ENCODE measurements around the gene NT5M. TPM values are rescaled to one million over a fixed set of nuclear protein-coding genes. Genes with fewer than 3 reads are reported as not detected.
A peak's percentile ranks its signal among the peaks of the same experiment; 100 is the strongest.

NT5M gene
- total RNA-seq, 4 donors from 2014 or later: 1.5 TPM; not detected in 3

GRCh38 chr17:17353625-17354484 lies 50.7 kb downstream of the NT5M start:
- H3K4me1 ChIP-seq: no peaks in the 10 kb centered on the region
- DNase-seq: peak in 1 of 3 donors; percentile 37
- H3K4me3 ChIP-seq: no peak overlapping the region
- H3K27me3 ChIP-seq: no peaks in the 10 kb centered on the region
- no peaks in the 10 kb centered on the region for H3K9me3 ChIP-seq
- TF ChIP-seq POLR2A (IDR thresholded peaks at IDR 0.05) (no peak), CTCF (IDR thresholded peaks at IDR 0.05) (no peak)
- no peak overlapping the region for H3K27ac ChIP-seq
- no peaks in the 10 kb centered on the region for H3K36me3 ChIP-seq

- no peaks in the 10 kb centered on the region for H3K9me3 ChIP-seq
- no peak overlapping the region for H3K4me3 ChIP-seq
- H3K27ac ChIP-seq: no peak overlapping the region
- TF ChIP-seq CTCF (IDR thresholded peaks at IDR 0.05) (peak; percentile 85 to 94 (median 88)), POLR2A (IDR thresholded peaks at IDR 0.05) (no peak)
- no peaks in the 10 kb centered on the region for H3K36me3 ChIP-seq
- no peaks in the 10 kb centered on the region for H3K27me3 ChIP-seq
- H3K4me1 ChIP-seq: no peaks in the 10 kb centered on the region
- peak; percentile 64 to 89 (median 80) for DNase-seq
Observed at GRCh38 chr17:17354560-17355349, 51.6 kb downstream of the NT5M start.

GRCh38 chr17:17355426-17355825 lies 52.3 kb downstream of the NT5M start:
- Histone ChIP-seq H3K27ac (no peak overlapping the region), H3K9me3 (no peaks in the 10 kb centered on the region), H3K4me1 (no peaks in the 10 kb centered on the region), H3K4me3 (no peak overlapping the region), H3K36me3 (no peaks in the 10 kb centered on the region), H3K27me3 (no peaks in the 10 kb centered on the region)
- peak in 1 of 3 donors; percentile 36 for DNase-seq
- TF ChIP-seq POLR2A (IDR thresholded peaks at IDR 0.05) (no peak), CTCF (IDR thresholded peaks at IDR 0.05) (no peak)

- H3K36me3 ChIP-seq: no peaks in the 10 kb centered on the region
- H3K4me3 ChIP-seq: no peak overlapping the region
- no peaks in the 10 kb centered on the region for H3K27me3 ChIP-seq
- H3K9me3 ChIP-seq: no peaks in the 10 kb centered on the region
- H3K27ac ChIP-seq: no peak overlapping the region
- no peaks in the 10 kb centered on the region for H3K4me1 ChIP-seq
- DNase-seq: peak; percentile 66 to 88 (median 75)
- TF ChIP-seq POLR2A (IDR thresholded peaks at IDR 0.05) (no peak), CTCF (IDR thresholded peaks at IDR 0.05) (peak; percentile 96 to 99 (median 99))
Observed at GRCh38 chr17:17356149-17356930, 53.2 kb downstream of the NT5M start.

- no peaks in the 10 kb centered on the region for H3K4me1 ChIP-seq
- no peak overlapping the region for H3K27ac ChIP-seq
- H3K27me3 ChIP-seq: no peaks in the 10 kb centered on the region
- no peaks in the 10 kb centered on the region for H3K36me3 ChIP-seq
- DNase-seq: peak in 1 of 3 donors; percentile 38
- no peaks in the 10 kb centered on the region for H3K9me3 ChIP-seq
- H3K4me3 ChIP-seq: no peak overlapping the region
- TF ChIP-seq CTCF (IDR thresholded peaks at IDR 0.05): no peak
- TF ChIP-seq POLR2A (IDR thresholded peaks at IDR 0.05): no peak
Observed at GRCh38 chr17:17356931-17357270, 53.7 kb downstream of the NT5M start.

Measured in Peyer's patch (tissue), 4 donors.